Smooth muscle cell (in vitro differentiated cells): ENCODE results near the gene CTU2. TPM values are rescaled to one million over a fixed set of nuclear protein-coding genes. Genes with fewer than 3 reads are reported as not detected.
"Not testable (repeated sequence)": the region's sequence is repeated elsewhere in the genome, so short reads cannot be mapped to it uniquely, and the experiment has no call there.

Experiments
- DNase-seq: peaks from one replicate; lab custom pipeline; 2025; ENCODE audit not compliant: unreplicated experiment; lab: John Stamatoyannopoulos, UW
- H2AFZ ChIP-seq: fragments of 200-600 bp; sonication (generic); 2 replicates; pipeline ENCODE4 v1.6.0; 2016; ENCODE audit warnings: antibody characterized with exemption, low read depth, mild to moderate bottlenecking
- H3F3A ChIP-seq: fragments of 200-600 bp; sonication (generic); 2 replicates; pipeline ENCODE4 v1.6.0; 2017; ENCODE audit warnings: antibody characterized with exemption, low read depth
- H3K27ac ChIP-seq: fragments of 200-600 bp; sonication (generic); 2 replicates; pipeline ENCODE4 v1.5.1; 2016; ENCODE audit warnings: low read depth, mild to moderate bottlenecking
- H3K27me3 ChIP-seq: fragments of 200-600 bp; sonication (generic); 2 replicates; pipeline ENCODE4 v1.6.1; 2016; ENCODE audit warnings: low read depth, mild to moderate bottlenecking
- H3K36me3 ChIP-seq: fragments of 200-600 bp; sonication (generic); 2 replicates; pipeline ENCODE4 v1.5.1; 2016; ENCODE audit warnings: low read depth
- H3K4me1 ChIP-seq: fragments of 200-600 bp; sonication (generic); 2 replicates; pipeline ENCODE4 v1.5.1; 2016; ENCODE audit warnings: low read depth
- H3K4me2 ChIP-seq: fragments of 200-600 bp; sonication (generic); 2 replicates; pipeline ENCODE4 v1.6.0; 2016; ENCODE audit warnings: mild to moderate bottlenecking
- H3K4me3 ChIP-seq: fragments of 200-600 bp; sonication (generic); 2 replicates; pipeline ENCODE4 v1.5.1; 2016; ENCODE audit warnings: mild to moderate bottlenecking
- H3K79me2 ChIP-seq: fragments of 200-600 bp; sonication (generic); 2 replicates; pipeline ENCODE4 v1.6.0; 2016; ENCODE audit warnings: low read depth, mild to moderate bottlenecking
- H3K9ac ChIP-seq: fragments of 200-600 bp; sonication (generic); 2 replicates; pipeline ENCODE4 v1.6.0; 2016; ENCODE audit warnings: low read depth
- H3K9me3 ChIP-seq: fragments of 200-600 bp; sonication (generic); replicated peaks from 2 replicates; pipeline ENCODE4 v1.5.1; 2016; ENCODE audit warnings: low read depth
- H4K20me1 ChIP-seq: fragments of 200-600 bp; sonication (generic); 2 replicates; pipeline ENCODE4 v1.6.0; 2016; ENCODE audit warnings: low read depth
- CTCF ChIP-seq: fragments of 200-600 bp; sonication (generic); IDR thresholded peaks from 2 replicates; pipeline ENCODE4 v1.5.1; 2017; ENCODE audit warnings: borderline replicate concordance, mild to moderate bottlenecking, antibody characterized with exemption; ENCODE audit not compliant: insufficient read depth, poor library complexity, severe bottlenecking
- WGBS: methylation state at CpG from one replicate; pipeline ENCODE4 v1.1.7; 2016; ENCODE audit warnings: low lambda C conversion rate; 5-methylcytosine and 5-hydroxymethylcytosine counted together
- polyA plus RNA-seq: library from polyadenylated mRNA; unstranded; fragments of >200 nt; fragmentation: Nextera tagmentation; extraction: Ambion mirVana; gene quantifications from 2 replicates; pipeline ENCODE4 v1.2.1, GENCODE V29; 2016
- total RNA-seq: library from RNA; depleted of rRNA; stranded (reverse); fragments of >200 nt; gene quantifications from 2 replicates; pipeline ENCODE4 v1.2.3, GENCODE V29; 2014

The CTU2 gene
- total and polyA plus RNA-seq, 2 experiments from 2014 or later, result 5.8 to 21.3 TPM

GRCh38 chr16:88667461-88667860 lies 38.8 kb upstream of the CTU2 start:
- no peaks in the 10 kb centered on the region for H3K27me3 ChIP-seq
- H3K27ac ChIP-seq, result no peak overlapping the region
- no peak for DNase-seq

GRCh38 chr16:88669493-88669892 lies 36.8 kb upstream of the CTU2 start:
- WGBS, result 99% methylated on average over 8 of the region's 8 CpGs
- not testable (repeated sequence) for H3K4me1 ChIP-seq, H3K79me2 ChIP-seq, DNase-seq, H3K27ac ChIP-seq, H4K20me1 ChIP-seq, H3K36me3 ChIP-seq, H3K4me3 ChIP-seq, H2AFZ ChIP-seq, H3K4me2 ChIP-seq, H3F3A ChIP-seq, H3K9me3 ChIP-seq, H3K9ac ChIP-seq, H3K27me3 ChIP-seq

More at GRCh38 chr16:88667461-88667860, 38.8 kb upstream of the CTU2 start:
- whole genome bisulfite sequencing, result 37% methylated on average over 4 of the region's 5 CpGs
- H4K20me1 ChIP-seq, result peaks cover 1% of the 10 kb centered on the region
- TF ChIP-seq CTCF, result no peak
- H3K4me1 ChIP-seq, result no peaks in the 10 kb centered on the region
- no peak overlapping the region for H3K4me2 ChIP-seq
- peaks cover 16% of the 10 kb centered on the region for H3K79me2 ChIP-seq
- no peaks in the 10 kb centered on the region for H3K36me3 ChIP-seq
- no peak overlapping the region for H2AFZ ChIP-seq
- H3K4me3 ChIP-seq, result no peak overlapping the region
- no peak overlapping the region for H3K9ac ChIP-seq
- no peaks in the 10 kb centered on the region for H3K9me3 ChIP-seq
- H3F3A ChIP-seq, result no peaks in the 10 kb centered on the region

- Histone ChIP-seq H3K27ac (no peak overlapping the region), H3K4me2 (no peak overlapping the region), H2AFZ (no peak overlapping the region), H3K9ac (no peak overlapping the region), H3K4me1 (no peaks in the 10 kb centered on the region), H4K20me1 (no peaks in the 10 kb centered on the region), H3K27me3 (no peaks in the 10 kb centered on the region), H3K36me3 (no peaks in the 10 kb centered on the region), H3K79me2 (no peaks in the 10 kb centered on the region), H3K4me3 (no peak overlapping the region), H3K9me3 (no peaks in the 10 kb centered on the region), H3F3A (no peaks in the 10 kb centered on the region)
- TF ChIP-seq CTCF, result no peak
- WGBS, result 85% methylated on average over 10 of the region's 10 CpGs
- no peak for DNase-seq
These were observed 36.3 kb upstream of the CTU2 start for GRCh38 chr16:88669980-88670379.

GRCh38 chr16:88671806-88672205 lies 34.5 kb upstream of the CTU2 start:
- Histone ChIP-seq H3K36me3 (no peaks in the 10 kb centered on the region), H3K27me3 (no peaks in the 10 kb centered on the region), H3K4me1 (no peaks in the 10 kb centered on the region), H3K27ac (no peak overlapping the region), H3K79me2 (no peaks in the 10 kb centered on the region), H3K4me3 (no peak overlapping the region), H4K20me1 (no peaks in the 10 kb centered on the region), H3K4me2 (no peak overlapping the region), H2AFZ (no peak overlapping the region), H3K9ac (no peak overlapping the region), H3K9me3 (no peaks in the 10 kb centered on the region), H3F3A (no peaks in the 10 kb centered on the region)
- no peak for DNase-seq
- 96% methylated on average over 23 of the region's 23 CpGs for WGBS
- no peak for TF ChIP-seq CTCF
